Osteoblast (primary cell): ENCODE results near the gene UNC93B1. TPM values are rescaled to one million over a fixed set of nuclear protein-coding genes. Genes with fewer than 3 reads are reported as not detected.
A peak's percentile ranks its signal among the peaks of the same experiment; 100 is the strongest.

Source experiments
- DNase-seq: peaks from one replicate; pipeline ENCODE4 v3.0.0; 2011; ENCODE audit warnings: low spot score, mixed read lengths; ENCODE audit not compliant: insufficient read length; ENCODE audit errors: missing footprints
- H2AFZ ChIP-seq: 2 replicates; pipeline ENCODE4 v1.6.0; 2011; ENCODE audit warnings: mild to moderate bottlenecking, low read length
- H3K27ac ChIP-seq: 2 replicates; pipeline ENCODE4 v1.5.1; 2011; ENCODE audit warnings: mild to moderate bottlenecking, low read depth, low read length, moderate library complexity
- H3K27me3 ChIP-seq: 2 replicates; pipeline ENCODE4 v1.6.0; 2012; ENCODE audit warnings: mild to moderate bottlenecking, control low read depth, inconsistent platforms, low read length, moderate library complexity; ENCODE audit not compliant: insufficient read depth
- H3K36me3 ChIP-seq: 2 replicates; pipeline ENCODE4 v1.5.1; 2011; ENCODE audit warnings: mild to moderate bottlenecking, low read length, control low read depth, moderate library complexity; ENCODE audit not compliant: insufficient read depth
- H3K4me1 ChIP-seq: 2 replicates; pipeline ENCODE4 v1.5.1; 2011; ENCODE audit warnings: mild to moderate bottlenecking, low read length, control low read depth, moderate library complexity; ENCODE audit not compliant: insufficient read depth
- H3K4me2 ChIP-seq: 2 replicates; pipeline ENCODE4 v1.6.0; 2011; ENCODE audit warnings: mild to moderate bottlenecking, low read length; ENCODE audit not compliant: insufficient read depth
- H3K4me3 ChIP-seq: fragments of 200-600 bp; sonication (generic); 3 replicates; pipeline ENCODE4 v1.5.1; 2012; ENCODE audit warnings: mild to moderate bottlenecking, low read length, inconsistent platforms; ENCODE audit not compliant: insufficient read depth
- H3K79me2 ChIP-seq: 2 replicates; pipeline ENCODE4 v1.6.0; 2012; ENCODE audit warnings: mild to moderate bottlenecking, low read length, control low read depth, inconsistent platforms; ENCODE audit not compliant: insufficient read depth
- H3K9me3 ChIP-seq: 2 replicates; pipeline ENCODE4 v1.5.1; 2011; ENCODE audit warnings: low read depth, low read length, control low read depth
- H4K20me1 ChIP-seq: 2 replicates; pipeline ENCODE4 v1.6.0; 2012; ENCODE audit warnings: mild to moderate bottlenecking, low read length, control low read depth; ENCODE audit not compliant: insufficient read depth
- total RNA-seq: library from RNA; depleted of rRNA; stranded (reverse); fragments of >200 nt; gene quantifications from 2 replicates; pipeline ENCODE4 v1.2.3, GENCODE V29; 2012
- TF ChIP-seq, protein P1 (sequence below): IDR thresholded peaks from 2 replicates; pipeline ENCODE4 v1.5.1; 2011; ENCODE audit warnings: mild to moderate bottlenecking, low read depth, low read length, moderate library complexity; ENCODE audit errors: extremely low read depth

Gene UNC93B1
- total RNA-seq, 1 donor, result 39.8 TPM

- Histone ChIP-seq H2AFZ (no peak overlapping the region), H3K4me1 (peaks cover 60% of the 10 kb centered on the region), H3K4me3 (no peak overlapping the region), H4K20me1 (no peaks in the 10 kb centered on the region), H3K79me2 (peaks cover 32% of the 10 kb centered on the region), H3K27ac (peak overlapping the region; percentile 82), H3K27me3 (no peaks in the 10 kb centered on the region), H3K4me2 (peak overlapping the region; percentile 52), H3K9me3 (no peaks in the 10 kb centered on the region), H3K36me3 (no peaks in the 10 kb centered on the region)
- DNase-seq, result peak; percentile 99
- TF ChIP-seq, protein P1, sequence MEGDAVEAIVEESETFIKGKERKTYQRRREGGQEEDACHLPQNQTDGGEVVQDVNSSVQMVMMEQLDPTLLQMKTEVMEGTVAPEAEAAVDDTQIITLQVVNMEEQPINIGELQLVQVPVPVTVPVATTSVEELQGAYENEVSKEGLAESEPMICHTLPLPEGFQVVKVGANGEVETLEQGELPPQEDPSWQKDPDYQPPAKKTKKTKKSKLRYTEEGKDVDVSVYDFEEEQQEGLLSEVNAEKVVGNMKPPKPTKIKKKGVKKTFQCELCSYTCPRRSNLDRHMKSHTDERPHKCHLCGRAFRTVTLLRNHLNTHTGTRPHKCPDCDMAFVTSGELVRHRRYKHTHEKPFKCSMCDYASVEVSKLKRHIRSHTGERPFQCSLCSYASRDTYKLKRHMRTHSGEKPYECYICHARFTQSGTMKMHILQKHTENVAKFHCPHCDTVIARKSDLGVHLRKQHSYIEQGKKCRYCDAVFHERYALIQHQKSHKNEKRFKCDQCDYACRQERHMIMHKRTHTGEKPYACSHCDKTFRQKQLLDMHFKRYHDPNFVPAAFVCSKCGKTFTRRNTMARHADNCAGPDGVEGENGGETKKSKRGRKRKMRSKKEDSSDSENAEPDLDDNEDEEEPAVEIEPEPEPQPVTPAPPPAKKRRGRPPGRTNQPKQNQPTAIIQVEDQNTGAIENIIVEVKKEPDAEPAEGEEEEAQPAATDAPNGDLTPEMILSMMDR, result no peak
Measured at GRCh38 chr11:68012843-68013610, 9.1 kb upstream of the UNC93B1 start.

DNA sequence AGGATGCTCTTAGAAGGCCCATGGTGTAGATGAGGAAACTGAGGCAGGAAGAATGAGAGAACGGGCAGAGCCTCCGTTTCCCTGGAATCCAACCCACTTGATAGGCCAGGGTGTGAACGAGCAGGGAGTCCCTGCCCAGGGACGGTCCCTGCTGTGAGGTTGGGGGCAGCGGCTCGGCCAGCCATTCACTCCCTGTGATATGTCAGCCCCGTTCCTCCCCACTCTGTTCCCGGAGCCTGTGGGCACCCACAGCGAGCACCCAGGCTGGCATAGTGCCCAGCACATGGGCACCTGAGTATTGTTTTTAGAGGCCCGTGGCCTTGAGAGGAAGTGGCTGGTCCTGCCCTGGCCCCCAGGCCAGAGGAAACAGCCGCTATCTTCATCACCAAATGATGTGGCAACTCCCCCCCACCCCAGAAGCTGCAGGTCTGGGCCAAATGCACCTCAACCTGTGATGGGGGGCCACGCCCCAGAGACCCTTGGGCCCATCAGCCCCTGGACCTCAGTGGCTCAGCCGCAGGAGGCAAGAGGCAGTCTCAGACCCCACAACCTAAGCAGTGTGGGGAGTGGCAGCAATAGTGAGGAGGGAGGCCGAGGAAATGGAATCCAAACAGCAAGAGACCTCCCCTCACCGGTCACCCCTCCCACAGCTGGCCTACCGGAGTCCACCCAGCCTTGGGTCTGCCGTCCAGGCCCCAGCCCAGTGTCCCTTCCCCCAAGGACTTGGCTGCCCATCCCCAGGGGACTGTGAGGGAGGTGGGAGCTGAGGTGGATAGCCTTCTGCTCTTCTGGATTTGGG is 8.3 kb upstream of the UNC93B1 start:
- Histone ChIP-seq H2AFZ (no peak overlapping the region), H3K27me3 (no peaks in the 10 kb centered on the region), H3K4me2 (peak overlapping the region; percentile 98), H4K20me1 (no peaks in the 10 kb centered on the region), H3K79me2 (peaks cover 32% of the 10 kb centered on the region), H3K4me3 (no peak overlapping the region), H3K36me3 (no peaks in the 10 kb centered on the region), H3K4me1 (peaks cover 60% of the 10 kb centered on the region), H3K9me3 (no peaks in the 10 kb centered on the region), H3K27ac (peak overlapping the region; percentile 82)
- DNase-seq, result no peak
- TF ChIP-seq, protein P1, result no peak

DNA sequence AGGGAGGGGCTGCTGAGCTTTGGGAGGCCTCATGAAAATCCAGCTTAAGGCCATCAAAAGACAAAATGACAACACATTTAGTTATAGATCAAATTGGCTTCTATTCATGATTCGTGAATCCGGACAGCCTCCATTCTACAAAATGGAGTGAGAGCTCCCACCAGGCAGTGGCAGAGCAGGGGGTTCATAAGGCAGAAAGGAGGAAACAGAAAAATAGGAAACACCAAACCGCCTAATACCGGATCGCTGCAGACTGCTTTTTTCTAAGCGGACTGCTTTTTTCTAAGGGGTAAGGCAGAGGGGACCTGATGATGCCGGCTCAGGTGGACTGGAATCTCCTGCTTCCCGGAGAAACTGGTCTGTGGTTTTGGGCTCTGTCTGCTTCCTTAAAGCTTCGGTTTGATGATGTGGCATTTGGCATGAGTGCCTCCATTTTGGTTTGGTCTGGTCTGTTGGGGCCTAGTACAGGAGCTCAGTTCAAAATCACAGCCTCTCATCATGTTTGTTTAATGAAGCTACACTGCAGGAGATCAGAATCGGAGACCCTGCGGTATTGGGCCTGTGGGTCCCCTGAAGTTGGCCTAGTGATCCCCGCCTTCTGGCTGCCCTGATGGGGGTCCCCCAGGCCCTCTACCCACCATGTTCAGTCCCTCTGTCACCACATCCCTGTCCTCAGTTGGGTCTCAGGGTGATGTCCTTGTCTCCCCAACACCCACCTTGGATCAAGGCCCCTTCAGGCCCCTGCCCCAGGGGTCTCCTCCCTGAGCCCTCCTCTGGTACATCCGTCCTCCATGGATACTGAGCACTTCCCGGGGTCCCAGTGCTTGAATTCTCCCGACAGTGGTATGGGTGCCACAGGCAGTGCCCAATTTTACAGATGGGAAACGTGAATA is 7.4 kb upstream of the UNC93B1 start:
- H2AFZ ChIP-seq, result peak overlapping the region; percentile 89
- H3K9me3 ChIP-seq, result no peaks in the 10 kb centered on the region
- H3K4me1 ChIP-seq, result peaks cover 57% of the 10 kb centered on the region
- TF ChIP-seq, protein P1, result no peak
- H3K27ac ChIP-seq, result peak overlapping the region; percentile 82
- peaks cover 32% of the 10 kb centered on the region for H3K79me2 ChIP-seq
- DNase-seq, result no peak
- no peaks in the 10 kb centered on the region for H3K36me3 ChIP-seq
- H3K4me2 ChIP-seq, result peak overlapping the region; percentile 98
- no peaks in the 10 kb centered on the region for H3K27me3 ChIP-seq
- no peaks in the 10 kb centered on the region for H4K20me1 ChIP-seq
- H3K4me3 ChIP-seq, result peak overlapping the region; percentile 83
